PFSK-1 (cell line): Measurements from ENCODE around the gene NAV2.

Experiments used
- POLR2AphosphoS5 ChIP-seq: IDR thresholded peaks from 2 replicates; pipeline ENCODE4 v1.6.1; 2012; ENCODE audit warnings: low read depth, mild to moderate bottlenecking, control low read depth, low read length, moderate library complexity
- TAF1 ChIP-seq: IDR thresholded peaks from 2 replicates; pipeline ENCODE4 v1.6.1; 2012; ENCODE audit warnings: low read length, control low read depth, borderline replicate concordance; ENCODE audit not compliant: insufficient read depth
- TF ChIP-seq, protein P1 (sequence below), 2 experiments: IDR thresholded peaks; 2 replicates each; pipeline versions ENCODE4 v1.6.1 to v1.8.0; 2011 to 2012; ENCODE audit warnings: low read depth in 2 of 2, low read length in 2 of 2, control low read depth in 1 of 2, inconsistent platforms in 1 of 2, mild to moderate bottlenecking in 1 of 2, moderate library complexity in 1 of 2; ENCODE audit not compliant: insufficient read depth in 1 of 2

DNA sequence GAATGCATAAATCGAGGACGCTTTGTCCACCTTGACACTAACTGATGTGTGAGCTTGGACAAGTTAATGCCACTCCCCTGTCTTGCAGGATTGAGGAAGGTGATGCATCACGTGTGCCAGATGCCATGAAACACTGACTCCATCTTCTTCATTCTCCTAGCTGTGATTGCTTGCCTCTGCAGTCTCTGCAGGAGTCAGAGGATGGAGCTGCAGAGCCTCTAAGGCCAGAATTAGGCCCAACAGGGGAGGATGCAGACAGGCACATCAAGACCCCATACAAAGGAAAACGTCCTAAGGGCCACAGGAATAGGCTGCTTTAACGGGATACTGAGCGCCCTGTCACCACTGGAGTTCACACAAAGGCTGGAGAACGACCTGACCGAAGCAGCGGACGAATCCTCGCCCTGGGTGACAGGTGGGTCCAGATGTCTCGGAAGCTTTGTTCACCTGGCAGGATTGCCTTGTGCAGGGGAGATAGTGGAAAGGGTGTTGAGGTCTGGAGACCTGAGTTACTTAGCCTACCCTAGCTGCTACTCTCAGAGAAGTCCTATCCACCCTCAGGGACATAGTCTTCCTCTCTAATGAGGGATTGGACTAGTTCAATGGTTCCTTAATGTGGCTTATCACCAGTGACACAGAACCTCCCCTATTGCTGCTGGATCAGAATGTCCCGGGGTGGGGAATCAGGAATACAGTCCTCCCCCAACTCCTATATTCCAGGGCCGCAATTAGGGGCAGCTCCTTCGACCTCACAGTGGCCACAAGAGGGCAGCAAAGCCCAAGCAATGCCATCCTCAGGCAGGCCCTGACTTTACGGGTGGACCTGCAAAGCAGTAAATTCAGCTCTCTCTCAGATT, 415.3 kb downstream of the NAV2 start:
- TF ChIP-seq POLR2AphosphoS5 (no peak), TAF1 (no peak)
- TF ChIP-seq, protein P1, sequence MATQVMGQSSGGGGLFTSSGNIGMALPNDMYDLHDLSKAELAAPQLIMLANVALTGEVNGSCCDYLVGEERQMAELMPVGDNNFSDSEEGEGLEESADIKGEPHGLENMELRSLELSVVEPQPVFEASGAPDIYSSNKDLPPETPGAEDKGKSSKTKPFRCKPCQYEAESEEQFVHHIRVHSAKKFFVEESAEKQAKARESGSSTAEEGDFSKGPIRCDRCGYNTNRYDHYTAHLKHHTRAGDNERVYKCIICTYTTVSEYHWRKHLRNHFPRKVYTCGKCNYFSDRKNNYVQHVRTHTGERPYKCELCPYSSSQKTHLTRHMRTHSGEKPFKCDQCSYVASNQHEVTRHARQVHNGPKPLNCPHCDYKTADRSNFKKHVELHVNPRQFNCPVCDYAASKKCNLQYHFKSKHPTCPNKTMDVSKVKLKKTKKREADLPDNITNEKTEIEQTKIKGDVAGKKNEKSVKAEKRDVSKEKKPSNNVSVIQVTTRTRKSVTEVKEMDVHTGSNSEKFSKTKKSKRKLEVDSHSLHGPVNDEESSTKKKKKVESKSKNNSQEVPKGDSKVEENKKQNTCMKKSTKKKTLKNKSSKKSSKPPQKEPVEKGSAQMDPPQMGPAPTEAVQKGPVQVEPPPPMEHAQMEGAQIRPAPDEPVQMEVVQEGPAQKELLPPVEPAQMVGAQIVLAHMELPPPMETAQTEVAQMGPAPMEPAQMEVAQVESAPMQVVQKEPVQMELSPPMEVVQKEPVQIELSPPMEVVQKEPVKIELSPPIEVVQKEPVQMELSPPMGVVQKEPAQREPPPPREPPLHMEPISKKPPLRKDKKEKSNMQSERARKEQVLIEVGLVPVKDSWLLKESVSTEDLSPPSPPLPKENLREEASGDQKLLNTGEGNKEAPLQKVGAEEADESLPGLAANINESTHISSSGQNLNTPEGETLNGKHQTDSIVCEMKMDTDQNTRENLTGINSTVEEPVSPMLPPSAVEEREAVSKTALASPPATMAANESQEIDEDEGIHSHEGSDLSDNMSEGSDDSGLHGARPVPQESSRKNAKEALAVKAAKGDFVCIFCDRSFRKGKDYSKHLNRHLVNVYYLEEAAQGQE (IDR thresholded peaks at IDR 0.05; ENCODE audit: insufficient read depth in 1 of 2, low read depth in 2 of 2, low read length in 2 of 2), result no peak
